Esophagus muscularis mucosa (tissue), 3 donors: ENCODE measurements around the gene CNN3.

Experiments
- POLR2A ChIP-seq: fragments of 450-650 bp; IDR thresholded peaks from one replicate; pipeline ENCODE4 v1.6.1; 2017; ENCODE audit warnings: antibody characterized with exemption, moderate library complexity, mild to moderate bottlenecking, low read depth
- POLR2AphosphoS5 ChIP-seq, 2 donors: sonication (generic); formaldehyde crosslinking; IDR thresholded peaks; one replicate each; pipeline ENCODE4 v1.6.1; 2017; ENCODE audit warnings: antibody characterized with exemption in 2 of 2
- TF ChIP-seq, protein P1 (sequence below), 3 experiments: fragments of 200-600 bp in 2 of 3; fragments of 450-650 bp in 1 of 3; sonication (generic) in 2 of 3; IDR thresholded peaks; one replicate each; pipeline ENCODE4 v1.5.1; 2017 to 2019; ENCODE audit warnings: antibody characterized with exemption in 3 of 3, mild to moderate bottlenecking in 2 of 3, moderate library complexity in 1 of 3

DNA sequence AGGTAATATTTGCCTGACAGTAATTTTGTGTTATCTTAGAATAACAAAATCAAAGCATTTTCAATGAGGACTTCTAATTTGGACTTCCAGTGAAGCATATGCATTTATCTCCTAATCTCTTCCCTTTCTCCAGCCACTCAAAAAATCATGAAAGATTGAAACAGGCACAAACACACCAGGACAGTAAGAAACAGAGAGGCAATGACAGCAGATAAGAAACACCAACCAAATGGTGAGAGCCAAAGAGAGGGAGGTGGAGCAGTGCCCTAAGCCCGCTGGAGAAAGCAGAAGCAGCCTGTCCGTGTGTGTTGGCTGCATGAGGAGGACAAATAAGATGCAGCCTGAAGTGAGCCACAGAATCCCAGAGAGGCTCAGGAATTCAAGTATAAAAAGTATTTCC, 67.7 kb downstream of the CNN3 start:
- TF ChIP-seq, protein P1, sequence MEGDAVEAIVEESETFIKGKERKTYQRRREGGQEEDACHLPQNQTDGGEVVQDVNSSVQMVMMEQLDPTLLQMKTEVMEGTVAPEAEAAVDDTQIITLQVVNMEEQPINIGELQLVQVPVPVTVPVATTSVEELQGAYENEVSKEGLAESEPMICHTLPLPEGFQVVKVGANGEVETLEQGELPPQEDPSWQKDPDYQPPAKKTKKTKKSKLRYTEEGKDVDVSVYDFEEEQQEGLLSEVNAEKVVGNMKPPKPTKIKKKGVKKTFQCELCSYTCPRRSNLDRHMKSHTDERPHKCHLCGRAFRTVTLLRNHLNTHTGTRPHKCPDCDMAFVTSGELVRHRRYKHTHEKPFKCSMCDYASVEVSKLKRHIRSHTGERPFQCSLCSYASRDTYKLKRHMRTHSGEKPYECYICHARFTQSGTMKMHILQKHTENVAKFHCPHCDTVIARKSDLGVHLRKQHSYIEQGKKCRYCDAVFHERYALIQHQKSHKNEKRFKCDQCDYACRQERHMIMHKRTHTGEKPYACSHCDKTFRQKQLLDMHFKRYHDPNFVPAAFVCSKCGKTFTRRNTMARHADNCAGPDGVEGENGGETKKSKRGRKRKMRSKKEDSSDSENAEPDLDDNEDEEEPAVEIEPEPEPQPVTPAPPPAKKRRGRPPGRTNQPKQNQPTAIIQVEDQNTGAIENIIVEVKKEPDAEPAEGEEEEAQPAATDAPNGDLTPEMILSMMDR (IDR thresholded peaks at IDR 0.05) = no peak
- TF ChIP-seq POLR2A (no peak), POLR2AphosphoS5 (IDR thresholded peaks at IDR 0.05) (no peak)
